ENCODE results near the gene DGKI.

GRCh38 chr7:137539111-137539715 is 307.6 kb downstream of the DGKI start:
- TF ChIP-seq GATA3 (IDR thresholded peaks at IDR 0.05; ENCODE audit: low read depth, low read length), result no peak
- no peak for TF ChIP-seq GATA2 (IDR thresholded peaks at IDR 0.05; ENCODE audit: low read depth, low read length)

All from SH-SY5Y (cell line).